Upper lobe of left lung (tissue), 6 donors: ENCODE measurements around the gene TPSD1. TPM values are rescaled to one million over a fixed set of nuclear protein-coding genes. Genes with fewer than 3 reads are reported as not detected.

Experiments used
- ATAC-seq, 2 donors: fragments of 200-7000 bp; cut with Tn5 transposase; one replicate each; pipeline ENCODE4 v1.9.1; 2022; ENCODE audit warnings: mild to moderate bottlenecking in 2 of 2, moderate library complexity in 2 of 2; ENCODE audit not compliant: low FRiP score in 2 of 2
- DNase-seq, 2 donors: peaks; one replicate each; pipeline ENCODE4 v3.0.0-alpha.2; 2019 to 2020
- H3K27ac ChIP-seq, 4 donors: fragments of 200-600 bp; sonication (generic); one replicate each; pipeline ENCODE4 v1.5.1; 2016 to 2019
- H3K27me3 ChIP-seq, 4 donors: fragments of 200-600 bp; sonication (generic); one replicate each; pipeline ENCODE4 v1.5.1; 2017 to 2019
- H3K36me3 ChIP-seq, 4 donors: fragments of 200-600 bp; sonication (generic); one replicate each; pipeline ENCODE4 v1.5.1; 2016 to 2019
- H3K4me1 ChIP-seq, 4 donors: fragments of 200-600 bp; sonication (generic); one replicate each; pipeline ENCODE4 v1.5.1; 2018 to 2019
- H3K4me3 ChIP-seq, 4 donors: fragments of 200-600 bp; sonication (generic); one replicate each; pipeline ENCODE4 v1.5.1; 2017 to 2019; ENCODE audit warnings: mild to moderate bottlenecking in 2 of 4, moderate library complexity in 1 of 4
- H3K9me3 ChIP-seq, 4 donors: fragments of 200-600 bp; sonication (generic); one replicate each; pipeline ENCODE4 v1.5.1; 2018 to 2019
- CTCF ChIP-seq, 6 experiments: fragments of 450-650 bp in 4 of 6; fragments of 200-600 bp in 2 of 6; sonication (generic) in 2 of 6; IDR thresholded peaks; one replicate each; pipeline ENCODE4 v1.5.1; 2016 to 2019; ENCODE audit warnings: antibody characterized with exemption in 6 of 6
- EP300 ChIP-seq, 4 donors: sonication (generic); formaldehyde crosslinking; IDR thresholded peaks; one replicate each; pipeline ENCODE4 v1.5.1; 2017; ENCODE audit warnings: antibody characterized with exemption in 4 of 4, control low read depth in 2 of 4
- POLR2A ChIP-seq, 4 donors: fragments of 450-650 bp; IDR thresholded peaks; one replicate each; pipeline ENCODE4 v1.5.1; 2016 to 2017; ENCODE audit warnings: antibody characterized with exemption in 4 of 4, mild to moderate bottlenecking in 2 of 4
- POLR2AphosphoS5 ChIP-seq, 2 donors: sonication (generic); formaldehyde crosslinking; IDR thresholded peaks; one replicate each; pipeline ENCODE4 v1.5.1; 2017; ENCODE audit warnings: antibody characterized with exemption in 2 of 2
- WGBS, 2 donors: methylation state at CpG; one replicate each; pipeline ENCODE4 v1.1.5; 2017 to 2018; 5-methylcytosine and 5-hydroxymethylcytosine counted together
- total RNA-seq, 6 donors: library from RNA; depleted of rRNA in 4 of 6; stranded (reverse); fragments of >200 nt in 4 of 6; gene quantifications; one replicate each; pipeline versions ENCODE4 v1.1.0 to v1.2.1, GENCODE V29; 2016 to 2021
- donor health status: DM: no; HTN: no; CAD: no; lungs with moderate emphysema.
- donor health status: DM: no; HTN: yes; CAD: no; lungs with severe emphysema.

TPSD1 gene
- total RNA-seq, 6 donors from 2014 or later: 1.3 to 14.0 (median 6.4) TPM

DNA sequence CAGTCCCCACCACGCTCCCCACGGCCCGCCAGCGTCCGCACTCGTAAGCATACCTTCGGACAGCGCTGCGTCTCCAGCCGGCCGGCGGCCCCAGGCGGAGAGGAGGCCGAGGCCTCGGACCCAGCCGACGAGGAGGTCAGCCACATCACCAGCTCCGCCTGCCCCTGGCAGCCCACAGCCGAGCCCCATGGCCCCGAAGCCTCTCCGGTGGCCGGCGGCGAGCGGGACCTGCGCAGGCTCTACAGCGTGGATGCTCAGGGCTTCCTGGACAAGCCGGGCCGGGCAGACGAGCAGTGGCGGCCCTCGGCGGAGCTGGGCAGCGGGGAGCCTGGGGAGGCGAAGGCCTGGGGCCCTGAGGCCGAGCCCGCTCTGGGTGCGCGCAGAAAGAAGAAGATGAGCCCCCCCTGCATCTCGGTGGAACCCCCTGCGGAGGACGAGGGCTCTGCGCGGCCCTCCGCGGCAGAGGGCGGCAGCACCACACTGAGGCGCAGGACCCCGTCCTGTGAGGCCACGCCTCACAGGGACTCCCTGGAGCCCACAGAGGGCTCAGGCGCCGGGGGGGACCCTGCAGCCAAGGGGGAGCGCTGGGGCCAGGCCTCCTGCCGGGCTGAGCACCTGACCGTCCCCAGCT is 35.7 kb upstream of the TPSD1 start:
- Histone ChIP-seq H3K27ac (no peak overlapping the region), H3K9me3 (no peaks in the 10 kb centered on the region), H3K4me1 (no peaks in the 10 kb centered on the region), H3K36me3 (no peaks in the 10 kb centered on the region), H3K4me3 (no peak overlapping the region), H3K27me3 (no peaks in the 10 kb centered on the region)
- WGBS, 2 donors: 91% methylated on average over 54 of the region's 55 CpGs; no CpG with 5 or more reads in 1 of the 2 donors
- ATAC-seq (no peak), DNase-seq (peak in 1 of 2 donors; percentile 82)
- TF ChIP-seq CTCF (IDR thresholded peaks at IDR 0.05): no peak
- TF ChIP-seq EP300 (IDR thresholded peaks at IDR 0.05): no peak
- TF ChIP-seq POLR2AphosphoS5 (IDR thresholded peaks at IDR 0.05): no peak
- no peak for TF ChIP-seq POLR2A (IDR thresholded peaks at IDR 0.05)

DNA sequence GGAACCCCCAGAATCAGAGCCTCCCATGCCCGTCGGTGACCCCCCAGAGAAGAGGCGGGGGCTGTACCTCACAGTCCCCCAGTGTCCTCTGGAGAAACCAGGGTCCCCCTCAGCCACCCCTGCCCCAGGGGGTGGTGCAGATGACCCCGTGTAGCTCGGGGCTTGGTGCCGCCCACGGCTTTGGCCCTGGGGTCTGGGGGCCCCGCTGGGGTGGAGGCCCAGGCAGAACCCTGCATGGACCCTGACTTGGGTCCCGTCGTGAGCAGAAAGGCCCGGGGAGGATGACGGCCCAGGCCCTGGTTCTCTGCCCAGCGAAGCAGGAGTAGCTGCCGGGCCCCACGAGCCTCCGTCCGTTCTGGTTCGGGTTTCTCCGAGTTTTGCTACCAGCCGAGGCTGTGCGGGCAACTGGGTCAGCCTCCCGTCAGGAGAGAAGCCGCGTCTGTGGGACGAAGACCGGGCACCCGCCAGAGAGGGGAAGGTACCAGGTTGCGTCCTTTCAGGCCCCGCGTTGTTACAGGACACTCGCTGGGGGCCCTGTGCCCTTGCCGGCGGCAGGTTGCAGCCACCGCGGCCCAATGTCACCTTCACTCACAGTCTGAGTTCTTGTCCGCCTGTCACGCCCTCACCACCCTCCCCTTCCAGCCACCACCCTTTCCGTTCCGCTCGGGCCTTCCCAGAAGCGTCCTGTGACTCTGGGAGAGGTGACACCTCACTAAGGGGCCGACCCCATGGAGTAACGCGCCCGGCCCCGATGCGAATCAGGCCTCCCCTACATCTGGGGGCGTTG is 34.8 kb upstream of the TPSD1 start:
- DNase-seq (peak in 1 of 2 donors; percentile 71), ATAC-seq (no peak)
- Histone ChIP-seq H3K36me3 (no peaks in the 10 kb centered on the region), H3K27me3 (no peaks in the 10 kb centered on the region), H3K4me1 (no peaks in the 10 kb centered on the region), H3K27ac (no peak overlapping the region), H3K4me3 (no peak overlapping the region), H3K9me3 (no peaks in the 10 kb centered on the region)
- 83 to 88% methylated on average over 19 to 36 of the region's 48 CpGs for WGBS, 2 donors
- TF ChIP-seq POLR2AphosphoS5 (IDR thresholded peaks at IDR 0.05) (no peak), POLR2A (IDR thresholded peaks at IDR 0.05) (no peak), CTCF (IDR thresholded peaks at IDR 0.05) (no peak), EP300 (IDR thresholded peaks at IDR 0.05) (no peak)

- TF ChIP-seq EP300 (IDR thresholded peaks at IDR 0.05) (no peak), CTCF (IDR thresholded peaks at IDR 0.05) (no peak), POLR2A (IDR thresholded peaks at IDR 0.05) (no peak), POLR2AphosphoS5 (IDR thresholded peaks at IDR 0.05) (no peak)
- H3K36me3 ChIP-seq: no peaks in the 10 kb centered on the region
- no peak overlapping the region for H3K4me3 ChIP-seq
- WGBS, 2 donors: 80 to 83% methylated on average over 30 to 40 of the region's 40 CpGs
- DNase-seq (peak in 1 of 2 donors; percentile 62), ATAC-seq (no peak)
- no peak overlapping the region for H3K27ac ChIP-seq
- no peaks in the 10 kb centered on the region for H3K4me1 ChIP-seq
- H3K27me3 ChIP-seq: no peaks in the 10 kb centered on the region
- no peaks in the 10 kb centered on the region for H3K9me3 ChIP-seq
Measured at GRCh38 chr16:1221628-1222552, 34.0 kb upstream of the TPSD1 start.

DNA sequence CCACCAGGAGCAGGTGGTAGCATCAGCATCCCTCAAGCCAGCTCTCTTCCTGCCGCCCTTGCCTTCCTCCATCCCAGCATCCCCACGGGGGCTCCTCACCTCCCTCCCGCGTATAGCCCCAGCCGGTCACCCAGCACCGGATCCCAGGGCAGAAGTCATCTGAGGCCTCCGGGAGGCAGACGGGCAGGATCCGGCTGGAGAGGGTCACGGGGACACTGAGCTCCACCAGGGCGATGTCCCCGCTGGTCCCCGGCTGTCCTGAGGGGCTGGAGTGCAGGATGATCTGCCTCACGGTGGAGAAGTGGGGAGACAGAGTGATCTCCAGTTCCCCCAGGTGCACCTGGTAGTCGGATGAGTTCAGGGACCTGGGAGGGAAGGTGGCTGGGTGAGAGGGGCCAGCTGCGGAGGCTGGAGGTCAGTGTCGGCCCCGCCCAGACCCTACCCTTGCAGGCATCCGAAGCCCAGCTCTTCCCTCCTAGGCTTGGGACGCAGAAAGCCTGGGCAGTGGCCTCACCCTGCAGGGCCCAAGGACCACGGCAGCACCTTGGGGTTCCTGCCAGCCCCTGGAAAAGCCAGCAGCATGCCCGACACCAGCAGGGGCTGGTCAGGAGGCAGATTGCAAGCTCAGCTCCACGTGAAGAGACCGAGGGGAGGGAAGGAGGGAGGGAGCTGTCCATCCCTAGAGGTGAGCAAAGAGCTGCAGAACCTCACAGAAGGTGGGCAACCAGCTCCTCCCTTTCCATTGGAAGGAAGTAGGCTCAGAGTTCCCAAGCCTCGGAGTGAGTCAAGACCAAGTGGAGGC is 33.1 kb upstream of the TPSD1 start:
- Histone ChIP-seq H3K27me3 (no peaks in the 10 kb centered on the region), H3K9me3 (no peaks in the 10 kb centered on the region), H3K4me1 (no peaks in the 10 kb centered on the region), H3K27ac (no peak overlapping the region), H3K4me3 (no peak overlapping the region), H3K36me3 (no peaks in the 10 kb centered on the region)
- TF ChIP-seq POLR2AphosphoS5 (IDR thresholded peaks at IDR 0.05) (no peak), POLR2A (IDR thresholded peaks at IDR 0.05) (no peak), EP300 (IDR thresholded peaks at IDR 0.05) (no peak), CTCF (IDR thresholded peaks at IDR 0.05) (no peak)
- ATAC-seq: no peak
- WGBS, 2 donors: 65 to 77% methylated on average over 15 to 25 of the region's 25 CpGs
- DNase-seq: peak in 1 of 2 donors; percentile 75
